A549 (cell line): ENCODE data around the gene PTH2R. TPM values are rescaled to one million over a fixed set of nuclear protein-coding genes. Genes with fewer than 3 reads are reported as not detected.
"Not testable (repeated sequence)": the region's sequence is repeated elsewhere in the genome, so short reads cannot be mapped to it uniquely, and the experiment has no call there.

Experiments
- ATAC-seq, 2 experiments: fragments of 200-7000 bp in 1 of 2; fragments of >200 bp in 1 of 2; cut with Nextera tagmentation in 1 of 2; cut with Tn5 transposase in 1 of 2; 3 replicates each; pipeline versions ENCODE4 v1.8.0 to v1.9.1; 2018 to 2020; ENCODE audit warnings: mild to moderate bottlenecking in 1 of 2, moderate library complexity in 1 of 2
- CTCF ChIA-PET: fragments of 300-600 bp; sonication (Branson Sonifier 250); formaldehyde crosslinking; extraction: SDS; loops from one replicate; lab custom pipeline; 2021; ENCODE audit warnings: antibody characterized with exemption, inconsistent platforms; lab: Yijun Ruan, JAX
- POLR2A ChIA-PET: fragments of 350-600 bp; formaldehyde crosslinking; extraction: SDS; loops from one replicate; lab custom pipeline; 2021; ENCODE audit warnings: antibody characterized with exemption, inconsistent platforms; lab: Yijun Ruan, JAX
- DNase-seq, 2 experiments: peaks; one replicate each; pipeline versions ENCODE4 v3.0.0 to v3.0.0-alpha.2; 2011 to 2016; ENCODE audit warnings: low read depth in 1 of 2, low spot score in 1 of 2
- FAIRE-seq: peaks from 2 replicates; lab custom pipeline; 2011; peaks lifted over from hg19 to GRCh38; lab: Jason Lieb, UNC
- H3K27ac ChIP-seq, 2 experiments: fragments of >200 bp; sonication (Bioruptor Twin); formaldehyde crosslinking; 3 replicates each; pipeline ENCODE4 v1.5.1; 2016 to 2017
- H3K4me1 ChIP-seq: fragments of >200 bp; sonication (Bioruptor Twin); formaldehyde crosslinking; 3 replicates; pipeline ENCODE4 v1.6.1; 2016
- H3K4me2 ChIP-seq: fragments of >200 bp; sonication (Bioruptor Twin); formaldehyde crosslinking; 3 replicates; pipeline ENCODE4 v1.6.1; 2016
- H3K4me3 ChIP-seq: fragments of >200 bp; sonication (Bioruptor Twin); formaldehyde crosslinking; 3 replicates; pipeline ENCODE4 v1.5.1; 2016
- H3K9me3 ChIP-seq: fragments of >200 bp; sonication (Bioruptor Twin); formaldehyde crosslinking; 3 replicates; pipeline ENCODE4 v1.6.1; 2016
- BHLHE40 ChIP-seq: IDR thresholded peaks from 2 replicates; pipeline ENCODE4 v1.6.1; 2012; ENCODE audit warnings: low read depth, low read length, inconsistent platforms
- CBX8 ChIP-seq: fragments of 200-600 bp; sonication (generic); IDR thresholded peaks from 2 replicates; pipeline ENCODE4 v1.6.1; 2016
- CEBPB ChIP-seq, 2 experiments: fragments of >200 bp in 1 of 2; sonication (Bioruptor Twin) in 1 of 2; formaldehyde crosslinking in 1 of 2; IDR thresholded peaks; 2 replicates each; pipeline ENCODE4 v1.6.1; 2012 to 2016
- CHD4 ChIP-seq: fragments of 200-600 bp; sonication (generic); IDR thresholded peaks from 2 replicates; pipeline ENCODE4 v1.6.1; 2016; ENCODE audit warnings: antibody characterized with exemption, mild to moderate bottlenecking, borderline replicate concordance
- EHMT2 ChIP-seq: fragments of 200-600 bp; sonication (generic); IDR thresholded peaks from 2 replicates; pipeline ENCODE4 v1.6.1; 2016; ENCODE audit warnings: antibody characterized with exemption, low read depth, mild to moderate bottlenecking, moderate library complexity
- GATA3 ChIP-seq: IDR thresholded peaks from 2 replicates; pipeline ENCODE4 v1.6.1; 2012; ENCODE audit warnings: borderline replicate concordance
- HDAC2 ChIP-seq: fragments of 200-600 bp; sonication (generic); IDR thresholded peaks from 2 replicates; pipeline ENCODE4 v1.6.1; 2016
- HOXA7 ChIP-seq: fragments of 250-450 bp; sonication (Bioruptor Pico); IDR thresholded peaks from 2 replicates; pipeline ENCODE4 v1.5.0; 2020; ENCODE audit warnings: mild to moderate bottlenecking, moderate library complexity
- HOXB13 ChIP-seq: fragments of 250-450 bp; sonication (Bioruptor Pico); IDR thresholded peaks from 2 replicates; pipeline ENCODE4 v1.5.0; 2020; ENCODE audit warnings: low read depth, mild to moderate bottlenecking, moderate library complexity
- HOXB5 ChIP-seq: fragments of 250-450 bp; sonication (Bioruptor Pico); IDR thresholded peaks from 2 replicates; pipeline ENCODE4 v1.5.0; 2020; ENCODE audit warnings: mild to moderate bottlenecking, moderate library complexity
- MAX ChIP-seq: IDR thresholded peaks from 2 replicates; pipeline ENCODE4 v1.6.1; 2012
- PHF8 ChIP-seq: fragments of 200-600 bp; sonication (generic); IDR thresholded peaks from 2 replicates; pipeline ENCODE4 v1.6.1; 2016; ENCODE audit warnings: low read depth, mild to moderate bottlenecking, antibody characterized with exemption, moderate library complexity, borderline replicate concordance
- POLR2A ChIP-seq: IDR thresholded peaks from 2 replicates; pipeline ENCODE4 v1.6.1; 2012; ENCODE audit warnings: mild to moderate bottlenecking, low read length
- RARB ChIP-seq: fragments of 250-450 bp; sonication (Bioruptor Pico); IDR thresholded peaks from 2 replicates; pipeline ENCODE4 v1.8.0; 2021; ENCODE audit warnings: mild to moderate bottlenecking, moderate library complexity
- RNF2 ChIP-seq: fragments of 200-600 bp; sonication (generic); IDR thresholded peaks from 2 replicates; pipeline ENCODE4 v1.6.1; 2016; ENCODE audit warnings: low read depth, mild to moderate bottlenecking, antibody characterized with exemption, moderate library complexity, borderline replicate concordance
- TP53 ChIP-seq: fragments of 250-450 bp; sonication (Bioruptor Pico); IDR thresholded peaks from 2 replicates; pipeline ENCODE4 v1.5.0; 2021; ENCODE audit warnings: mild to moderate bottlenecking, moderate library complexity
- ZC3H11A ChIP-seq: fragments of 450-650 bp; IDR thresholded peaks from 2 replicates; pipeline ENCODE4 v1.6.1; 2014; ENCODE audit warnings: antibody characterized with exemption, mild to moderate bottlenecking
- ZFP36 ChIP-seq: fragments of 450-650 bp; IDR thresholded peaks from 2 replicates; pipeline ENCODE4 v1.6.1; 2014; ENCODE audit warnings: borderline replicate concordance; ENCODE audit not compliant: partially characterized antibody
- ZSCAN20 ChIP-seq: fragments of 250-450 bp; sonication (Bioruptor Pico); IDR thresholded peaks from 2 replicates; pipeline ENCODE4 v1.8.0; 2022; ENCODE audit warnings: mild to moderate bottlenecking, moderate library complexity
- WGBS: methylation state at CpG from one replicate; pipeline ENCODE4 v1.1.6; 2017; ENCODE audit errors: missing lambda C conversion rate; 5-methylcytosine and 5-hydroxymethylcytosine counted together
- polyA plus RNA-seq, 4 experiments: library from polyadenylated mRNA; depleted of rRNA in 3 of 4; stranded (reverse); fragments of >200 nt; fragmentation: RNase III in 1 of 4; extraction: RNeasy Plus Mini Kit Qiagen cat#74134 plus additional on column Dnase treatment in 1 of 4; gene quantifications; 2 replicates in 3 of 4; 3 replicates in 1 of 4; pipeline ENCODE4 v1.2.3, GENCODE V29; 2011 to 2017
- TF ChIP-seq, protein P1 (sequence below): fragments of 450-650 bp; IDR thresholded peaks from 2 replicates; pipeline ENCODE4 v1.6.1; 2014; ENCODE audit warnings: antibody characterized with exemption
- TF ChIP-seq, protein P2 (sequence below): fragments of 200-600 bp; sonication (generic); IDR thresholded peaks from 2 replicates; pipeline ENCODE4 v1.6.1; 2016; ENCODE audit warnings: antibody characterized with exemption, mild to moderate bottlenecking, moderate library complexity
- TF ChIP-seq, protein P3 (sequence below): IDR thresholded peaks from 2 replicates; pipeline ENCODE4 v1.6.1; 2012; ENCODE audit warnings: low read depth, borderline replicate concordance

PTH2R gene
- polyA plus RNA-seq, 2 of the 4 experiments (the other 2 are of a cell fraction) = not detected

GRCh38 chr2:208501206-208501605 lies 94.6 kb downstream of the PTH2R start:
- WGBS = 2% methylated on average over 7 of the region's 7 CpGs
- no peaks in the 10 kb centered on the region for H3K9me3 ChIP-seq
- TF ChIP-seq MAX (no peak), GATA3 (no peak), CEBPB (IDR thresholded peaks at IDR 0.05) (no peak), RNF2 (no peak), ZFP36 (no peak), HOXB5 (CRISPR knock-in tag) (no peak), ZSCAN20 (no peak), PHF8 (no peak), BHLHE40 (no peak)
- TF ChIP-seq, protein P1, sequence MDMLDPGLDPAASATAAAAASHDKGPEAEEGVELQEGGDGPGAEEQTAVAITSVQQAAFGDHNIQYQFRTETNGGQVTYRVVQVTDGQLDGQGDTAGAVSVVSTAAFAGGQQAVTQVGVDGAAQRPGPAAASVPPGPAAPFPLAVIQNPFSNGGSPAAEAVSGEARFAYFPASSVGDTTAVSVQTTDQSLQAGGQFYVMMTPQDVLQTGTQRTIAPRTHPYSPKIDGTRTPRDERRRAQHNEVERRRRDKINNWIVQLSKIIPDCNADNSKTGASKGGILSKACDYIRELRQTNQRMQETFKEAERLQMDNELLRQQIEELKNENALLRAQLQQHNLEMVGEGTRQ = no peak
- TF ChIP-seq, protein P2, sequence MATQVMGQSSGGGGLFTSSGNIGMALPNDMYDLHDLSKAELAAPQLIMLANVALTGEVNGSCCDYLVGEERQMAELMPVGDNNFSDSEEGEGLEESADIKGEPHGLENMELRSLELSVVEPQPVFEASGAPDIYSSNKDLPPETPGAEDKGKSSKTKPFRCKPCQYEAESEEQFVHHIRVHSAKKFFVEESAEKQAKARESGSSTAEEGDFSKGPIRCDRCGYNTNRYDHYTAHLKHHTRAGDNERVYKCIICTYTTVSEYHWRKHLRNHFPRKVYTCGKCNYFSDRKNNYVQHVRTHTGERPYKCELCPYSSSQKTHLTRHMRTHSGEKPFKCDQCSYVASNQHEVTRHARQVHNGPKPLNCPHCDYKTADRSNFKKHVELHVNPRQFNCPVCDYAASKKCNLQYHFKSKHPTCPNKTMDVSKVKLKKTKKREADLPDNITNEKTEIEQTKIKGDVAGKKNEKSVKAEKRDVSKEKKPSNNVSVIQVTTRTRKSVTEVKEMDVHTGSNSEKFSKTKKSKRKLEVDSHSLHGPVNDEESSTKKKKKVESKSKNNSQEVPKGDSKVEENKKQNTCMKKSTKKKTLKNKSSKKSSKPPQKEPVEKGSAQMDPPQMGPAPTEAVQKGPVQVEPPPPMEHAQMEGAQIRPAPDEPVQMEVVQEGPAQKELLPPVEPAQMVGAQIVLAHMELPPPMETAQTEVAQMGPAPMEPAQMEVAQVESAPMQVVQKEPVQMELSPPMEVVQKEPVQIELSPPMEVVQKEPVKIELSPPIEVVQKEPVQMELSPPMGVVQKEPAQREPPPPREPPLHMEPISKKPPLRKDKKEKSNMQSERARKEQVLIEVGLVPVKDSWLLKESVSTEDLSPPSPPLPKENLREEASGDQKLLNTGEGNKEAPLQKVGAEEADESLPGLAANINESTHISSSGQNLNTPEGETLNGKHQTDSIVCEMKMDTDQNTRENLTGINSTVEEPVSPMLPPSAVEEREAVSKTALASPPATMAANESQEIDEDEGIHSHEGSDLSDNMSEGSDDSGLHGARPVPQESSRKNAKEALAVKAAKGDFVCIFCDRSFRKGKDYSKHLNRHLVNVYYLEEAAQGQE = no peak
- TF ChIP-seq, protein P3, sequence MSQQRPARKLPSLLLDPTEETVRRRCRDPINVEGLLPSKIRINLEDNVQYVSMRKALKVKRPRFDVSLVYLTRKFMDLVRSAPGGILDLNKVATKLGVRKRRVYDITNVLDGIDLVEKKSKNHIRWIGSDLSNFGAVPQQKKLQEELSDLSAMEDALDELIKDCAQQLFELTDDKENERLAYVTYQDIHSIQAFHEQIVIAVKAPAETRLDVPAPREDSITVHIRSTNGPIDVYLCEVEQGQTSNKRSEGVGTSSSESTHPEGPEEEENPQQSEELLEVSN = no peak
- FAIRE-seq = no peak
- no peaks in the 10 kb centered on the region for H3K4me1 ChIP-seq
- no peak overlapping the region for H3K4me3 ChIP-seq
- no peak overlapping the region for H3K4me2 ChIP-seq
- no peak for DNase-seq
- ChIA-PET POLR2A (no interaction called here), CTCF (interaction anchor here (0.7 kb wide), 1 partner anchor 11 kb away, joined by 3 read pairs; no protein-coding TSS in a partner anchor)
- H3K27ac ChIP-seq = no peak overlapping the region
- ATAC-seq = peak in 1 of 2 experiments; percentile 34; a peak in 2 of 6 replicates

DNA sequence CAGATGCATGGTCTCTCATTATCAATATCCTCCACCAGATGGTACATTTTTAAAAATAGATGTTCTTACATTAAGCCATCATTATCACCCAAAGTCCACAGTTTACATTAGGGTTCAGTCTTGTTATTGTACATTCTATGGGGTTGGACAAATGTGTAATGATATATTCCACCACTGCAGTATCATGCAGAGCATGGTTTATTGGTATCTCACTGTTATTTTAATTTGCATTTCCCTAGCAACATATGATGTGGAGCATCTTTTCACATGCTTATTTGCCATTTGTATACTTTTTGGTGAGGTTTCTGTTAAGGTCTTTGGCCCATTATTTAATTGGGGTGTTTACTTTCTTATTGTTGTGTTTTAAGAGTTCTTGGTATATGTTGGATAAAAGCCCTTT lies 95.7 kb downstream of the PTH2R start:
- no peak for DNase-seq
- no peak for TF ChIP-seq HOXB13 (CRISPR knock-in tag)
- no peak for TF ChIP-seq MAX
- TF ChIP-seq EHMT2 = no peak
- TF ChIP-seq, protein P3 = no peak
- no peak for TF ChIP-seq TP53 (CRISPR knock-in tag)
- TF ChIP-seq HDAC2 = no peak
- TF ChIP-seq POLR2A = no peak
- no peak for TF ChIP-seq HOXA7 (CRISPR knock-in tag)
- no peak for TF ChIP-seq CHD4
- no peak for TF ChIP-seq RARB (CRISPR knock-in tag)
- TF ChIP-seq CEBPB (IDR thresholded peaks at IDR 0.05) = no peak
- TF ChIP-seq CBX8 = no peak
- no peak for TF ChIP-seq ZSCAN20
- TF ChIP-seq ZC3H11A = no peak
- no peak for TF ChIP-seq BHLHE40
- Histone ChIP-seq H3K4me3 (no peak overlapping the region), H3K4me2 (no peak overlapping the region), H3K4me1 (no peaks in the 10 kb centered on the region), H3K27ac (no peak overlapping the region), H3K9me3 (no peaks in the 10 kb centered on the region)
- ATAC-seq = no peak
- no peak for FAIRE-seq
- CTCF ChIA-PET = no interaction called here
- POLR2A ChIA-PET = no interaction called here

DNA sequence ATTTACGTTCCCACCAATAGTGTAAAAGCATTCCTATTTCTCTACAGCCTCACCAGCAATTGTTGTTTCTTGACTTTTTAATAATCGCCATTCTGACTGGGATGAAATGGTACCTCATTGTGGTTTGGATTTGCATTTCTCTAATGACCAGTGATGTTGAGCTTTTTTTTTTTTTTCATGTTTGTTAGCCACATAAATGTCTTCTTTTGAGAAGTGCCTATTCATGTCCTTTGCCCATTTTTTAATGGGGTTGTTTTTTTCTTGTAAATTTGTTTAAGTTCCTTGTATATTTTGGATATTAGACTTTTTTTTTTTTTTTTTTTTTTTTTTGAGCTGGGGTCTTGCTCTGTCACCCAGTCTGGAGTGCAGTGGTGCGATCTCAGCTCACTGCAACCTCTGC lies 98.8 kb downstream of the PTH2R start:
- FAIRE-seq, H3K4me1 ChIP-seq, CTCF ChIA-PET, POLR2A ChIA-PET, H3K4me3 ChIP-seq, H3K27ac ChIP-seq, DNase-seq, H3K9me3 ChIP-seq, H3K4me2 ChIP-seq, ATAC-seq: not testable (repeated sequence)
- 27% methylated on average over 3 of the region's 3 CpGs for WGBS
